ENCODE results near the gene TECPR1.

TECPR1 gene

DNA sequence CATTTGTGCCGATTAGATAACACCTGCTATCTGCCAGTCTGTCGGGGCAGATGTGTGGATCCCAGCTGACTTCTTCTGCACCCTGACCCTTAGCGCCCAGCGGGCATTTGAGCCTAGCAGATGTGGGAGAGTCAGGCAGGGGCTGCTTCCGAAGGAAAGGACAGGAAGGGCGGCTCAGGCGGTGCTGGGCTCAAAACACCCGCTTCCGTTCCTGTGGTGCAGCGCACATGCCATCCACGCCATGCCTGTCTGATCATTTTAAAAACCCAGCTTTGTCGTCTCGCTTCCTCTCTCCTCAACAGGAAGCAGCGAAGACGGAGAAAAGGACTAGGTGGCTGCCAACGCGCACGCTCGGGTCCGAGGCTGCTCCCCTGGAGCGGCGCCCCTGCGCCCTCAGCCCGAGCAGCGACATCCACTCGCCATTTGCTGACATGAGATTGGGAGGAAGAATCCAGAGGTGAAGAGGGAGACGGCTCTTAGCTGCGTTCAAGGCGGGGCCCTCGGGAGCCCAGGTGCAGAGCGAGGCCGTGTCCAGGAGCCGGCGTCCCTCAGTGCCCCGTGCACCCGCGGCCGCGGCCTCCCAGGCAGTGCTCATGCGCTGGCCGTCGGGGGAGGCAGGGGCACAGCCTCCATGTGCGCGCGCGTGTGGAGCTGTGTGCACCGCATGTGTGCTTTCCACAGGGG, 46.7 kb downstream of the TECPR1 start:
- no peak overlapping the region for H3K4me3 ChIP-seq (replicated peaks; ENCODE audit: insufficient read depth, low read length)
- H3K27me3 ChIP-seq (ENCODE audit: insufficient read depth, poor library complexity, severe bottlenecking), result no peaks in the 10 kb centered on the region
- no peak overlapping the region for H3K27ac ChIP-seq (replicated peaks)
- no peak for TF ChIP-seq GABPA (IDR thresholded peaks at IDR 0.05; ENCODE audit: low read depth)
- TF ChIP-seq POLR2AphosphoS5 (IDR thresholded peaks at IDR 0.05; ENCODE audit: low read depth), result no peak
- TF ChIP-seq, protein P1, sequence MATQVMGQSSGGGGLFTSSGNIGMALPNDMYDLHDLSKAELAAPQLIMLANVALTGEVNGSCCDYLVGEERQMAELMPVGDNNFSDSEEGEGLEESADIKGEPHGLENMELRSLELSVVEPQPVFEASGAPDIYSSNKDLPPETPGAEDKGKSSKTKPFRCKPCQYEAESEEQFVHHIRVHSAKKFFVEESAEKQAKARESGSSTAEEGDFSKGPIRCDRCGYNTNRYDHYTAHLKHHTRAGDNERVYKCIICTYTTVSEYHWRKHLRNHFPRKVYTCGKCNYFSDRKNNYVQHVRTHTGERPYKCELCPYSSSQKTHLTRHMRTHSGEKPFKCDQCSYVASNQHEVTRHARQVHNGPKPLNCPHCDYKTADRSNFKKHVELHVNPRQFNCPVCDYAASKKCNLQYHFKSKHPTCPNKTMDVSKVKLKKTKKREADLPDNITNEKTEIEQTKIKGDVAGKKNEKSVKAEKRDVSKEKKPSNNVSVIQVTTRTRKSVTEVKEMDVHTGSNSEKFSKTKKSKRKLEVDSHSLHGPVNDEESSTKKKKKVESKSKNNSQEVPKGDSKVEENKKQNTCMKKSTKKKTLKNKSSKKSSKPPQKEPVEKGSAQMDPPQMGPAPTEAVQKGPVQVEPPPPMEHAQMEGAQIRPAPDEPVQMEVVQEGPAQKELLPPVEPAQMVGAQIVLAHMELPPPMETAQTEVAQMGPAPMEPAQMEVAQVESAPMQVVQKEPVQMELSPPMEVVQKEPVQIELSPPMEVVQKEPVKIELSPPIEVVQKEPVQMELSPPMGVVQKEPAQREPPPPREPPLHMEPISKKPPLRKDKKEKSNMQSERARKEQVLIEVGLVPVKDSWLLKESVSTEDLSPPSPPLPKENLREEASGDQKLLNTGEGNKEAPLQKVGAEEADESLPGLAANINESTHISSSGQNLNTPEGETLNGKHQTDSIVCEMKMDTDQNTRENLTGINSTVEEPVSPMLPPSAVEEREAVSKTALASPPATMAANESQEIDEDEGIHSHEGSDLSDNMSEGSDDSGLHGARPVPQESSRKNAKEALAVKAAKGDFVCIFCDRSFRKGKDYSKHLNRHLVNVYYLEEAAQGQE (IDR thresholded peaks at IDR 0.05; ENCODE audit: insufficient replicate concordance, low read depth), result no peak
- no peak for TF ChIP-seq SPI1 (IDR thresholded peaks at IDR 0.05; ENCODE audit: borderline replicate concordance, low read depth)
- TF ChIP-seq, protein P2, sequence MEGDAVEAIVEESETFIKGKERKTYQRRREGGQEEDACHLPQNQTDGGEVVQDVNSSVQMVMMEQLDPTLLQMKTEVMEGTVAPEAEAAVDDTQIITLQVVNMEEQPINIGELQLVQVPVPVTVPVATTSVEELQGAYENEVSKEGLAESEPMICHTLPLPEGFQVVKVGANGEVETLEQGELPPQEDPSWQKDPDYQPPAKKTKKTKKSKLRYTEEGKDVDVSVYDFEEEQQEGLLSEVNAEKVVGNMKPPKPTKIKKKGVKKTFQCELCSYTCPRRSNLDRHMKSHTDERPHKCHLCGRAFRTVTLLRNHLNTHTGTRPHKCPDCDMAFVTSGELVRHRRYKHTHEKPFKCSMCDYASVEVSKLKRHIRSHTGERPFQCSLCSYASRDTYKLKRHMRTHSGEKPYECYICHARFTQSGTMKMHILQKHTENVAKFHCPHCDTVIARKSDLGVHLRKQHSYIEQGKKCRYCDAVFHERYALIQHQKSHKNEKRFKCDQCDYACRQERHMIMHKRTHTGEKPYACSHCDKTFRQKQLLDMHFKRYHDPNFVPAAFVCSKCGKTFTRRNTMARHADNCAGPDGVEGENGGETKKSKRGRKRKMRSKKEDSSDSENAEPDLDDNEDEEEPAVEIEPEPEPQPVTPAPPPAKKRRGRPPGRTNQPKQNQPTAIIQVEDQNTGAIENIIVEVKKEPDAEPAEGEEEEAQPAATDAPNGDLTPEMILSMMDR (IDR thresholded peaks at IDR 0.05; ENCODE audit: insufficient read depth, low read length), result no peak
- no peak for DNase-seq (ENCODE audit: low read depth in 1 of 2, low spot score in 1 of 2)

DNA sequence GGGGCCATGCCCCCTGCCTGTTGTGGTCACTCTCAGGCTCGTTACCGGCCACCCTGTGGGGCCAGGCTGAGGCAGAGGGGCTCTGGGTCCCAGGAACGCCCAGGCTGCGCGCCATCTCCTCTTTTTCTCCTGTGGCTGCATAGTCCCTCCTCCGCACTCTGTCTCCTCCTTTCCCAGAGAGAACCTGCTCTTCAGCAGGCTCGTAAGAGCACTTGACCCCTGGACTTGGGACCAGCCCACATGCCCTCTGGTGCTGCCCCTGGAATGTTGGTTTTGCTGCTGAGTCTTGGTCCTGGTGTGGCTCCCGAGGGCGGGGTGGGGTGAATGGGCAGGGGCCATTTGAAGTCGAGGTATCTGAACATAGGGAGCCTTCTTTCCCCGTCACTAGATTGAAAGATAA, 47.4 kb downstream of the TECPR1 start:
- no peaks in the 10 kb centered on the region for H3K27me3 ChIP-seq (ENCODE audit: insufficient read depth, poor library complexity, severe bottlenecking)
- no peak for DNase-seq (ENCODE audit: low read depth in 1 of 2, low spot score in 1 of 2)
- no peak overlapping the region for H3K27ac ChIP-seq (replicated peaks)
- H3K4me3 ChIP-seq (replicated peaks; ENCODE audit: insufficient read depth, low read length), result no peak overlapping the region
- TF ChIP-seq, protein P1 (IDR thresholded peaks at IDR 0.05; ENCODE audit: insufficient replicate concordance, low read depth), result no peak
- TF ChIP-seq GABPA (IDR thresholded peaks at IDR 0.05; ENCODE audit: low read depth) (no peak), SPI1 (IDR thresholded peaks at IDR 0.05; ENCODE audit: borderline replicate concordance, low read depth) (no peak), POLR2AphosphoS5 (IDR thresholded peaks at IDR 0.05; ENCODE audit: low read depth) (no peak)
- TF ChIP-seq, protein P2 (IDR thresholded peaks at IDR 0.05; ENCODE audit: insufficient read depth, low read length), result no peak

DNA sequence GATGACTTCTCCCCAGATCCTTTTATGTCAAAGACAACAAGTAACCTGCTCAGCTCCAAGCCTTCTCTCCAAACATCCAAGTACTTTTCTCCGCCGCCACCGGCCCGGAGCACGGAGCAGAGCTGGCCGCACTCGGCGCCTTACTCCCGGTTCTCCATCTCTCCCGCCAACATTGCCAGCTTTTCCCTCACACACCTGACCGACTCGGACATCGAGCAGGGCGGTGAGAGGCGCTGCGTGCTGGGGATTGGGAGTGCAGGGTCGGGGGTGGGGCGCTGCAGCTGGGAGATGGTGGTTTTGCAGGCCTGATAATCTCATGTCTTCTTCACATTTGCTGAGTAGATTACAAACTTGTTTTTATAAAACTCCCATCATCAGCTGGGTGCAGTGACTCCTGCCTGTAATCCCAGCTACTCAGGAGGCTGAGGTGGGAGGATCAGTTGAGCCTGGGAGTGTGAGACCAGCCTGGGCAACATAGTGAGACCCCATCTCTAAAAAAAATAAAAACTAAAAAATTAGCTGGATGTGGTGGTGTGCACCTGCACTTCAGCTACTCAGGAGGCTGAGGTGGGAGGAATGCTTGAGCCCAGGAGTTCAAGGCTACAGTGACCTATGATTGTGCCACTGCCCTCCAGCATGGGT, 47.9 kb downstream of the TECPR1 start:
- Histone ChIP-seq H3K27ac (replicated peaks) (no peak overlapping the region), H3K27me3 (ENCODE audit: insufficient read depth, poor library complexity, severe bottlenecking) (no peaks in the 10 kb centered on the region), H3K4me3 (replicated peaks; ENCODE audit: insufficient read depth, low read length) (no peak overlapping the region)
- no peak for TF ChIP-seq SPI1 (IDR thresholded peaks at IDR 0.05; ENCODE audit: borderline replicate concordance, low read depth)
- no peak for TF ChIP-seq POLR2AphosphoS5 (IDR thresholded peaks at IDR 0.05; ENCODE audit: low read depth)
- TF ChIP-seq, protein P2 (IDR thresholded peaks at IDR 0.05; ENCODE audit: insufficient read depth, low read length), result no peak
- TF ChIP-seq, protein P1 (IDR thresholded peaks at IDR 0.05; ENCODE audit: insufficient replicate concordance, low read depth), result no peak
- TF ChIP-seq GABPA (IDR thresholded peaks at IDR 0.05; ENCODE audit: low read depth), result no peak
- no peak for DNase-seq (ENCODE audit: low read depth in 1 of 2, low spot score in 1 of 2)
